Measurements from ENCODE around the gene C1QB.
"Not testable (repeated sequence)": the region's sequence is repeated elsewhere in the genome, so short reads cannot be mapped to it uniquely, and the experiment has no call there.

The C1QB gene

GRCh38 chr1:22668840-22669239 lies 15.8 kb downstream of the C1QB start:
- DNase-seq, result not testable (repeated sequence)

GRCh38 chr1:22670352-22670975 lies 17.4 kb downstream of the C1QB start:
- DNase-seq, result no peak

DNA sequence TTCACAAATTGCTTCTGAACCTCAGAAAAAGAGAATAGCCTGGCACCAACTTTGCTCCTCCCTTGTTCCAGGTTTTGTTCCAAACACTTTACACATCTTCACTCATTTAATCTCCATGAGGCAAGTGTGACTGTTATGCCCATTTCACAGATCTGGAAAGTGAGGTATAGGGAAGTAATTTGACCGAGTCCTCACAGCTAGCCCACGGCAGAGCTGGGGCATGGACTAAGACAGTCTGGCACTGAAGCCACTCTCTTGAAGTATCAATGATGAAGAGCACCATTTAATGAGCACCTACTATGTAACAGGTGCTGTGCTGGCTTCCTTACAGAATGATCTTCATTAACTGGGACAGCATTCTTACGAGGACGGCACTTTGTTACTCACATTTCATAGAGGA lies 19.0 kb downstream of the C1QB start:
- DNase-seq, result no peak

DNA sequence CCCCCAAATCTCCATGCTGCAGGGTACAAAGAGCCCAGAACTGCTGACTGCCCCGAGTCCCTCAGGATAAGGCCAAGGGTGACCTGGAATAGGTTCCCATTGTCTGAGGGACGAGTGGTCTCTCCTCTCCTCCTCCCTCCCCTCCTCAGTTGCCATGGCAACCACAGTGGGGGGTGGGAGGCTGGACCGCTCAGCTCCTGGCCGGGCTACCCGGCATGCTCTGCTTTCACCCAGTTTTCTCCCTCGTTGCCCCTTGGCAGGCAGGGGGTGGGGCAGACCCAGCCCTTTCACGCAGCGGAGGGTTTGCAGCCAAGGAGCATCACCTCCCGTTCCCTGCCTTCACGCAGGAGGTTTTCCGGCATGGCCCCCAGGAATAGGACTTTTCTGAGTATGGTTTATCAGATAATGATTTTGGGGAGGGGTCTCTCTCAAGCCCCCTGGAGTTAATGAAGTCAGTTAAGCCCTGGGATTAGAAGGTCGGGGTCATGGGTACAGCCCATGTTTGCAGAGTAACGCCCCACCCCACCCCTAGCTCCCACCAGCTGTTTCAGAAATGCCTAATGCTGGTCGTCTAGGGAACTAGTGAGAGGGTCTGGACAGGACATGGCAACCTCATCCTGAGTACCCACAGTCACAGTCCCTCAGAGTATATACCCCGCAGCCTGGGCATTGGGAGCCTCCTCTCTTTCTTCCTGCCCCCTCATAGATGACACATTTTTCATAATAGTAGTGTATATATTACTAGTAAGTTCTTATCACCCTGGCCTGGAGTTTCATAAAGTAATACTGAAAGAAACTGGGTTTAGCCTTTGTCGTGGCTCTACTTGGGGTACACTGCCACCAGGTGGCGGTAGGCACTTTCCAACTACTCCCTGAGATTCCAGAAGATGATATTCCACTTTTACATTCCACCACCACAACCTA lies 20.7 kb downstream of the C1QB start:
- peak; percentile 60 for DNase-seq

- DNase-seq, result no peak
Observed at GRCh38 chr1:22674410-22674749, 21.3 kb downstream of the C1QB start.

DNA sequence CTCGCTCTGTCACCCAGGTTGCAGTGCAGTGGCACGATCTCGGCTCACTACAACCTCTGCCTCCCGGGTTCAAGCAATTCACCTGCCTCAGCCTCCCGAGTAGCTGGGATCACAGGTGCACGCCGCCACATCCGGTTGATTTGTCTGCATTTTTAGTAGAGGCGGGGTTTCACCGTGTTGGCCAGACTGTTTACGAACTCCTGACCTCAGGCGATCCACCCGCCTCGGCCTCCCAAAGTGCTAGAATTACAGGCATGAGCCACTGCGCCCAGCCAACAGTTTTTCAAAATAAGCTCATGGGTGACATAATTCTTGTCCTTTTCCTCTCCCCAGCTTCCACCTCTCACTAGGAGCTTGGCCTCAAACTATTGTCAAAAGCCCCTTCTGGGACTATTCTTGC lies 23.1 kb downstream of the C1QB start:
- not testable (repeated sequence) for DNase-seq

DNA sequence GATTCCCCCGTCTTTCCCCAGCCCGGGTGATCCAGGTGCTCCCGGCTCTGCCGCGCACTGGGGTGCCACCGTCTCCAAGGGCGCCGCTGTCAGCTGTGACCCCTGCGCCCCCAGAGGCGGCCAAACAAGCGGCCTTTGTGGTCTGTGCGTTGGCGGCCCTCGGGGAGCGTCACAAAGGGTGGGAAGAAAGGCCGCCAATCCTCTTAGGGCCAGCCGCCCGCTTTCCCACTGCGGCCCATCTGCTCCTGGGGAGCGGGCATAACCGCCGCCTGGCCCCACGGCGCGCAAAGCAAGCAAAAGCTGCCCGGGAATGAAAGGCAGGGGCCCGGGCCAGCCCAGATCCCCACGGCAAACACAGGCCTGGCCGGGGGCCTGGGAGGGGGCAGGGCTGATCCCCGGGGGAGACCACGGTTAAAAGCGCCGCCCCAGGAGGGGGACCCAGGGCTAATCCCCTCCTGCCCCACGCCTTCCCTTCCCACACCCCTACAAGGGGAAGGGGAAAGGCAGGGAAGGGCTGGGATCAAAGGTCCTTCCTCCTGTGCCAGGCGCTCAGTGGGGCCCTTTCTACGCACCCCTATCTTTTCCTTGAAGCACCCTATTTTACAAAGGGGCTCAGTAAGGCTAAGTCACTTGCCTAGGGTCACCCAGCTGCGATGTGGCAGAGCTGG lies 24.0 kb downstream of the C1QB start:
- DNase-seq, result no peak

DNA sequence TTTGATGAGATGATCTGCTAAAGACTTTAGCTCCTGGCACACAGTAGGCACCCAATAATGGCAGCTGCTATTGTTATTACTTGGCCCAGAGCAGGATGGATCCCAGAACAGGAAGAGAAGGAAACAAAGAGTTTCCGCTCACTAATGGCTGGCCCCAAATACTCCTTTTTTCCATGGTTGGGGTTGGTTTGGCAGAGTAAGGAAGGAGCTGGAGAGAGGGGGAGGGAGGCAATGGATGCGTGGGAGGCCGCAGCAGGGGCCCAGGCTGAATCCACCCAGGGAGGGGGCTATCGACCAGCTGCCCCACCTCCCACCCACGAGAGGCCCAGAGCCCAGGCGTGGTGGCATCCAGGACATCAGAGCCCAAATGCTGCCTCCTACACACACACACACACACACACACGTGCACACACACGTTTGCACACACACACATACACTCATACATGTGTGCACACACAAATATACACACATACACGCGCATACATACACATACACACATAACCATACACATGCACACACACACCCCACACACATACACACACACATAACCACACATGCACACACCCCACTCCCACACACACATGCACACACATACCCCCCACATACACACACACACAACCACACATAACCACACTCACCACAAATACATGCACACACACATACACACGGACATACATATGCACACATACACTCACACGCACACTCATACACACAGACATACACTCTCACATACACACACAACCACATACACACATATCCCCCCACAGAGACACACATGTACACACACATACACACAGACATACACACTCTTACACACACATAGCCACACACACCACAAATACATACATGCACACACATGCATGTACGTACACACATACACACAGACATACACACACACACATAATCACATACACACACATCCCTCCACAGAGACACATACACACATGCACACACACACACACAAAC lies 25.2 kb downstream of the C1QB start:
- DNase-seq, result no peak

GRCh38 chr1:22680726-22681125 lies 27.7 kb downstream of the C1QB start:
- DNase-seq, result no peak

DNA sequence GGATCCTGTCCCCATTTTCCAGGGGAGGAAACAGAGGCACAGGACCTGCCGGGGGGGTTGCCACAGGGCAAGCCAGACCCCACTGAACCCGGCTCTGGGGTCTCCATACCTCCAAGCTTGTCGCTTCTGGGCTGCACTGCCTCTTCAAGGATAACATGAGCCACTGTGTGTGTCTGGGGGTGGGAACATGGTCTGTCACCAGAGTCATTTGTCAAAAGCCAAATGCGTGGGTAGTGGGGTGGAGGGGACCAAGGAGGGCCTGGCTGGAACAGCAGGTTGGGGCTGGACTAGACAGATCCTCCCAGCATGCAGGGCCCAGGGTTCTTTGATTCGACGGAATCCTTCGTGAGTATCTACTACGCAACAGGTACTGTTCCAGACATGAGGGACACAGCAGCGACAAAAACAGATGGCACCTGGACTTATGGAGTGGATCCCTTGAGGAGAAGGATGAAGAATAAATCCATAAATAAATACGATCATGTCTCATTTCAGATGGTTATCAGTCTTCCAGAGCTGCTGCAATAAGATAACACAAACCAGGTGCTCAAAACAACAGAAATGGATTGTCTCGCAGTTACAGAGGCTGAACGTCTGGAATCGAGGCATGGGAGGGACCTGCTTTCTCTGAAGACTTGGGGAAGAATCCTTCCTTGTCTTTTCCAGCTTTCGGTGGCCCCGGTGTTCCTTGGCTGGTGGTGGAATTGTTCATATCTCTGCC lies 28.7 kb downstream of the C1QB start:
- DNase-seq, result no peak

- no peak for DNase-seq
Observed at GRCh38 chr1:22683547-22683946, 30.5 kb downstream of the C1QB start.

DNA sequence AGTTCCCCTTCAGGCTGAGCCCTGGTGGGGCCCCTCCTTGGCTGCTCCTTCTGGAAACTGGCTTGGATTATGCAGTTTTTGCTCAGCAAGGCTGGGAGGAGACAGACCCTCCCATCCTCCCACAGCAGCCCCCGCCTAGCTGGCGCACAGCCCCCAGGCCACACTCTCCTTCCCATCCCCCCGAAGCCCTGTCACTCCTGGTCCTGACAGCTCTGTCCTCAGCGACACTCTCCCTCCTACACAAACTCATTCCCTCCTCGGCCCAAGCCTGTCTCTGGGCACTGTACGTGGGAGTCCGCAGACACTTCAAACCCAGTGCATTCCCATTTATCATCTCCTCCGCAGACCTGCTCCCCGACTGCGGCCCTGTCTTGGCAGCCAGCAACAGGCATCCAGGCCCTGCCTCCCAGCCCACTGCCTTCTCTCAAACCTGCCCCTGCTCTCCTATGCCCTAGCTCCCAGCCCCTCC lies 32.6 kb downstream of the C1QB start:
- DNase-seq, result no peak

- no peak for DNase-seq
Observed at GRCh38 chr1:22687191-22687590, 34.2 kb downstream of the C1QB start.

GRCh38 chr1:22688466-22688865 lies 35.4 kb downstream of the C1QB start:
- no peak for DNase-seq

DNA sequence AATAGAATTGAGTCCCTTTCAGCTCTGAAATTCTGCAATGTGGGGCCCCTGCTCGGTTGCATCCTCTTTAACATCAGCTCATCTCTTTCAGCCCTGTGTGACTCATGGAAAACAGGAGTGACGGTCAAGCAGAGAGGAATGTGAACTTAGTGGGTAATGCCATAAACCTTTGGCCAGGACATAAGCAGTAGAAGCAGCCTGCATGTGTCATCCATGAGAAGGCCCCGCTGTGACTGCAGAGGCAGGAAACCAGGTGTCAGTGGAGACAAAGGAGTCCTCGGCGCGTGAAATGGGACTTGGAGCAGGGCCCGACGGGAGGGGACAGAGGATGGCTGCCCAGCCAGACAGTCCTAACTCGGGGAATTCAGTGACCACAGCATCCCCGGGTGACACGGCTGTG lies 36.5 kb downstream of the C1QB start:
- DNase-seq, result no peak

DNA sequence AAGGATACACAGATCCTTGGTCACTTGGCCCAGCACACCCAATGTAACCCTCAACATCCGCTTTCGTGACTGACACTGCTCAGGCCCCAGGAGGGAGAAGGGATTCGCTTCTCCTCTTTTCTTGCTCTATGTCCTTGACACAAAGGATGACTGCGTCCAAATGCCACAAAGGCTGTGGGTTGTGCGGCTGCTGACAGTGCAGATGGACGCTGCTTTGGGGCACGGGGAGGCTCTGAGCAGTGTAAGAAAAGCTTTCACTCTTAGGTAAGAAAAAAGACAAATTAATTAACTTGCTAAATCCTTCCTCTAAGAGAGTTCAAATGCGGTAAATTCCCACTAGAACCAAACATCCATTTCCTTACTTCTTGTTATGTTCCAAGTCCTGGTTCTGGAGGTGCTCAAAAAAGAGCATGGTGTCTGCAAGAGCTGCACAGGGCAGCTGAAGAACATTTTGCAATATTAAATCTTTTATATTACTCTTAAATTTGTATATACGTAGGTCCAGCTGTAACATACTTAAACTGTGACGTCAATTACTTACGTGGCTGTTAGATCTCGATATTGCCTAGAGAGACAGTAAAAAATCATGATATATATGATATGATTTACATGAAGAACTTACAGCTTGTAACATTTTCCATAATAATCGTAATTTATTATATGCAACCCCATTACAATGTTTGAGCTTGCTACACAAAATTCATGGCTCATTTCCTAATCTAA lies 38.2 kb downstream of the C1QB start:
- DNase-seq, result no peak

- DNase-seq, result no peak
Observed at GRCh38 chr1:22694172-22694571, 41.1 kb downstream of the C1QB start.

- DNase-seq, result no peak
Observed at GRCh38 chr1:22696610-22697009, 43.6 kb downstream of the C1QB start.

- no peak for DNase-seq
Observed at GRCh38 chr1:22697980-22698379, 44.9 kb downstream of the C1QB start.

DNA sequence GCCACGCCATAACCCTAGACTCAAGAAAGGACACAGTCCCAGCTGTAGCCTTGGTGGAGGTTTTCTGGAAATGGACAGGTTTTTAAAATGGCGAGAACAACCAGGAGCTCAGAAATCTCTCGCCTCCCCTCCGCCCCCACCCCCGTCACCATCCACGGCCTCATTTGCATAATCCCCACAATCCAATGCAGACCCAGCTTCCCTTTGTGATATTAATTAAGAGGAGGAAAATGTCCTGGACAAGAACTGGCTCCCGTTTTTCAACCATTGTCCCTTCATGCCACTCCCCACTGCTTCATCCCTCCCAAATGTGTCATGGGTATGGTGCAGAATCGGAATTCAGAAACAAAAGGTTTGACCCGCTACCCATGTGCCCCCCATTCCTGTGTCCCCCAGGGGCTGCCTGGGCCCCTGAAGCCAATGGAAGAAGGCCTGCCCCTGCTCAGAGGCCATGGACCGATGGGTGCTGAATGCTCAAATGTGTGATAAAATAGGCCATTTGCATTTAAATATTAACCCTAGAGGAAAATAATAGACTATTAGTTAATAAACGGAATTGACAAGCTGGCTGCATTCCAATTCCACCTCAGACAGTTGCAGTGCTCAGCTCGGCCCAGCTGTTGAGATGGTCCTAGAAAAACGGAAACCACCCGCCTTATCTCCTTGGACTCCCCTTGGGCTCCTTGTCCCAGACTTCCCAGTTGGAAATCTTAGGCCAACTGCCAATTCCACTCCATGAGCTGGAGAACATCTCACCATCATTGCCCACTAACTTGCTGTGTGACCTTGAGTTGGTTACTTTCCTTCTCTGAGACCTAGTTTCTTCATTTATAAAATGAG lies 46.9 kb downstream of the C1QB start:
- DNase-seq, result no peak

All from inflammatory macrophage treated with lipopolysaccharide for 4 hours (primary cell).